Stimulated activated CD8-positive, alpha-beta memory T cell treated with anti-CD3 and anti-CD28 coated beads, Interleukin-12 subunit alpha, Interleukin-12 subunit beta, amount 100 ng/mL, for 24 hours (primary cell): Measurements from ENCODE around the gene NEK1.

Source experiments
- DNase-seq: peaks from one replicate; pipeline ENCODE4 v3.0.0-alpha.2; 2020; ENCODE audit errors: extremely low read depth

The NEK1 gene

GRCh38 chr4:169611991-169612870 is at the start of gene NEK1:
Gene NEK1, minus strand, starts transcription at chr4:169612583. Its CDS starts 9,953 bp downstream, at chr4:169602630.
- peak; percentile 76 for DNase-seq

- no peak for DNase-seq
Observed at GRCh38 chr4:169661761-169662160, 49.4 kb upstream of the NEK1 start.

DNA sequence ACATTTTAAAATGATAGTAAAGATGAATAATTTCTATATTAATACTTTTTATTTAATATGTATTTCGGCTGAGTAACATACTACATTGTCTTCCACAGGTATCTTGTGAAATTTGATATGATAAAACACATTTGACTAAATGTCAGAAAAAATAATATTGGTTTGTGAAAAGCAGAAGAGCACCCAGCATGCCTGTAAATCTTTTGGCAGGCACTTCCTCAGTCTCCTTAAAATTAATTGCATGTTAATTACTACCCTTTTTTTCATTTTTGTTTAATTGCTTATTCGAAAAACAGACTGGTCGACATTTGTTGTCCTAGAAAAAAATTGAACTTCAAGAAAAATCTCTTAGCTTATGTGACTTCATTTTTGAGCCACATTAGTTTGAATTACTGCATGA is 48.5 kb upstream of the NEK1 start:
- no peak for DNase-seq

GRCh38 chr4:169659716-169660670 is 47.6 kb upstream of the NEK1 start:
- DNase-seq = peak; percentile 23

DNA sequence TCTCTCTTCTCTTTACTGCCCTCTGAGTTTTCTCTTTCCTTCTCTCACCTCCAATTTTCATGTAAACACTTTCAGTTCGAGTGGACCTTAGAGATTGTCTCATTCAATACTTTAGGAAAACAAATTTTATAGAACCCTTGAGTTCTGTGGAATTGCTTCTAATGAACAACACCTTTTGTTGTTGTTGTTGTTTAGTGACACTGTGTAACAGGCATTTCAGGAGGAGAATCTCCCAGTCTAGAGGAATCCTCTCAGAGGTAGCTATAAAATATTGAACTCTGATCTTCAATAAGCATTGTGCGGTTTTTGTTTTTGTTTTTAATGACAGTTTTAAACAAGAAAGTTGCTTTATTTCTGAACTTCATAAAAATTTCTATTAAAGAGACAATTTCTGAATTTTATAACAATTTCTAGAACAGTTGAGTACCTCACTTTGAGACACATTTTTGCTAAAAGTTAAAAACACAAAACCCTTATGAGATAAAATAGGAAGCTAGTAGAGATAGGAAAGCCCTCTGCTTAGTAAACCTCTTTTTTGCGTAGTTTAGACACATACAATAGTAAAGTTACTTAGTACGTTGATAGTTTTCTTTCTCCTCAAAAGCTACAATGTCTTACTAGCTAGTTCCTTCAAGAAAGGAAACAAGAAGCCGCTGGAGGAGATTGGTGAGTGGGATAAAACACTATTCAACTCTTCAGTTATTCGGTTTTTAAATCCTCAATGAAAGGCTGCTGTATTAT is 46.8 kb upstream of the NEK1 start:
- no peak for DNase-seq

DNA sequence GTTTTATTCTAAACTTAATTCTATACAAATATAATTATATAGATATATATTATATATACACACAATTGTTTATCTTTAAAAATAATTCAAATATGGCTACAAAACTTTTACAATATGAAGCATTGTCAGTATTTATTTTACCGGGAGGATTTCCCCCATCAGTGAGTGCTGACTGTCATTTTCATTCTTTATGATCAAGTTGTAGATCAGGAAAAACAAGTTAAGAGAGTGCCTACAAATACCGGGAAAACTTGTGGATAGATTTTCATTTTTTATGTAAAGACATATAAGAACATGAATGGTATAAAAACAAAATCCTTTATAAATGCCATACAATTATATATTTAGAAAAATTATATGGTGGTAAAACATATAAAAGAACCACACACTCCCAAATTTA is 45.8 kb upstream of the NEK1 start:
- no peak for DNase-seq

DNA sequence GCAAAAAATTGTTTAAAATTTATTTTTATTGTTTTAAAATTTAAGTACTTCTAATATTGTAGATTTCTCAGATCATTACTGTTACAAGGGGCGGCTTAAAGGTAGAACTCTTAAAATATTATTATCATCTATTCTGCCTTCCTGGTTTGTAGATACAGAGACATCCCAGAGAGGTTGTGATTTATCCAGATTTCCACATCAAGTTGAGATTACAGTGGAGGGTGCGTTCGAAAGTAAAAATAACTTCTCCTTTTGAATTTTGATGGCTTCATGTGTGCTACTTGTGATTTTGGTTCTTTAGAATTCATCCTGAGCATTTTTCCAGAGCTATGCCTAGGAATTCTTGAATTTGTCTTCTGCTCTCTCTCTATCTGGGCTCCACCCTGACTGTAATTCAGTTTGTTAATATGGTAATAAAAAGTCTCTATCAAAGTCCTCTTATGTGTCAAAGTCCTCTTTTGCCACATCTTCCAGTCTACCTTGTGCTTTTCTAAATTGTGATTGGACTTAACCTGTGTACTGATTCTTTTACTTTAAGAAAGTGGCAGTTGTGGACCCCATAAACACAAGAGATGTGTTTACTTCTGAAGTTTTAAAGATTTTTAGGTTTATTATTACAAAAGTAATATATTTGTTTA is 45.2 kb upstream of the NEK1 start:
- no peak for DNase-seq

DNA sequence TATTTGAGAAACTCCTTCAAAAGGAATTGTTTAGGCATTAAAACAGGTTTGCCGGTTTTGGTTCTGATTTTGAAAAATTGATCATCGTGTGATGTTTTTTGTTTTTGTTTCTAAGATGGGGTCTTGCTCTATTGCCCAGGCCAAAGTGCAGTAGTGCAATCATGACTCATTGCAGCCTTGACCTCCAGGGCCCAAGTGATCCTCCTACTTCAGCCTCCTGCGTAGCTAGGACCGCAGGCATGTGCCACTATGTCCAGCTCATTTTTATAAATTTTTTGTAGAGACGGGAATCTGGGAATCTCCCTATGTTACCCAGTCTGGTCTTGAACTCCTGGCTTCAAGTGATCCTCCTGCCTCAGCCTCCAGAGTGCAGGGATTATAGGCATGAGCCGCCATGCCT is 43.0 kb upstream of the NEK1 start:
- DNase-seq = no peak

DNA sequence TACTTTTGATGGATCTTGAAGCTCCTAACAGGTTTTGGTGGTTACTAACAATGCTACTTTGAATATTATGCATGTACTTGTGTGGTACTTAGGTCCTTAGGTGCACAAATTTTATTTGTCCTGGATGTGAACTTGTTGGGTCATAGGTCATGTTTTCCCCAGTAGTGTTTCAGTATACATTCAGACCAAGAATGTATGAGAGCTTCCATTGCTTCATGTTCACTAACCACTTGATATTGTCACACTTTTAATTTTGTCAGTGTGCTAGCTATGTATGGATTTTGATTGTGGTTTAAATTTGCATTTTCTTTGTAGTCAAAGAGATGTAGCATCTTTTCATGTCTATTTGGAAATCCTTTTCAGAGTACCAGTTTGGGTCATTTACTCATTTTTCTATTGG is 40.2 kb upstream of the NEK1 start:
- DNase-seq = no peak

GRCh38 chr4:169650227-169650936 is 38.0 kb upstream of the NEK1 start:
- no peak for DNase-seq

DNA sequence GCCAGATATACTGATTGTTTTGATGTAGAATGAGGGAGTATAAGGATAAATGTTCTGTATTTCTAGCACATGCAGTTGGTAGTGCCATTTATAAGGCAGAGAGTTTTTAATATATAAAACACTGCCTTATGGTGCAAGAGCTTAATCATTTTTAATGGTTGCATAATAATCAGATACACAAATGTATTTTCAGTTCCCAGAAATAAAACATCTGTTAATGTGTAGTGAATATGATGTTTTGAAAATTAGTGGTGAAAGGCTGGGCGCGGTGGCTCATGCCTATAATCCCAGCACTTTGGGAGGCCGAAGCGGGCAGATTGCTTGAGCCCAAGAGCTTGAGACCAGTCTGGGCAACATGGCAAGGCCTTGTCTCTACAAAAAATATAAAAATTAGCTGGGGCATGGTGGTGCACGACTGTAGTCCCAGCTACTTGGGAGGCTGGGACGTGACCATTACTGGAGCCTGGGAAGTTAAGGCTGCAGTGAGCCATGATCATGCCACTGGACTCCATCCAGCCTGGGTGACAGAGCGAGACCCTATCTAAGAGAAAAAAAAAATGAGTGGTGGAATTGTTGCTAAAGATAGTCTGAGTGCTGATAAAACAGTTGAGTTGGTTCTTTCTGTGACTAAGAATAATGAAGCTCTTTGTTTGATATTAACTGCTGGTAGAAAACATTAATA is 37.3 kb upstream of the NEK1 start:
- no peak for DNase-seq

DNA sequence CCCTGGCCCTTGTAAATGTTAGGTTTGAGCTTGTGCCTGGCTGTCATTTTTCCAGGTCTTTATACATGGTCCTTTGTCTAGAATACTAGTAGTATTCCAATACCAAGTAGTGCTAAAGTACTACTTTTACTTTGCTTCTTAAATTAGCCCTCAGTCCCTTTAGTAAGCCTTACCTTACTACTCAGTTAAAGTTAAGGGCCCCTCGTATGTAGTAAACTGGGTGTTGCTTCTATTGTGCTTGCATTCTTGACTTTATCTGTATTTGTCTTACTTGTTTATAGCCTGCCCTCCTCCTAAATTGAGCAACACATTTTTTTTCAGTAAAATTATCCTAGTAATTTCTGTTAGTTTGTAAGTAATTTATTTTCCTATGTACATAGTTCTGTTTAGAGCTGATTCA is 33.2 kb upstream of the NEK1 start:
- DNase-seq = no peak

GRCh38 chr4:169644802-169645201 is 32.4 kb upstream of the NEK1 start:
- DNase-seq = no peak

- DNase-seq = no peak
Observed at GRCh38 chr4:169640261-169640870, 28.0 kb upstream of the NEK1 start.

GRCh38 chr4:169634975-169635374 is 22.6 kb upstream of the NEK1 start:
- DNase-seq = no peak

GRCh38 chr4:169632896-169633295 is 20.5 kb upstream of the NEK1 start:
- no peak for DNase-seq

- no peak for DNase-seq
Observed at GRCh38 chr4:169630069-169630468, 17.7 kb upstream of the NEK1 start.

DNA sequence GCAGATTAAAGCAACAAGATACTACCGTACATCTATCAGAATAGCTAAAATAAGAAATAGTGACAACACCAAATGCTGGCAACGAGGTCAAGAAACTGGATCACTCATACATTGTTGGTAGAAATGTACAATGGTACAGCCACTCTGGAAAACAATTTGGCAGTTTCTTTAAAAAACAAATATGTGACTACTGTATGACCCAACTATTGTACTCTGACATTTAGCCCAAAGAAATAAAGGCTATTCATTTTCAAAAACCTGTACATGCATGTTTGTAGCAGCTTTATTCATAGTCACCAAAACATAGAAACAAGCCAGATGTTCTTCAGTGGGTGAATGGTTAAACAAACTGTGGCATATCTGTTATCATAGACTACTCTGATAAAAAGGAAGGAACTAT is 16.2 kb upstream of the NEK1 start:
- no peak for DNase-seq

DNA sequence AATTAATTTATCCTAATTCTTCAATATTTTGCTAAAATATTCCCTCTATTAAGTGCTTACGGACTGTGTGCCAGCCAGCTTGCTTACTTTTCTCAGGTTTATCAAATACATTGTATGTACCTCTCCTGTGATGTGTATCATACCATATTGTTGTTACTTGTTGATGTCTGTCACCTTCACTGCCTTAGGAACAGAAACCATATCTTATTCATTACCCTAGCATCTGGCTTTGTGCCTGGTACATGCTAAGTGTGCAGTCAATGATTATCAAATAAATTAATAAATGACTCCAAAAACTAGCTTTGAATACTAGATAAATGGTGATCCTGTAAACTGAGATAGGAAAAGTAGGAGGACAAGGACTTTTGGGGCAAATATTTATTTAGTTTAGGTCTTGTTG is 14.9 kb upstream of the NEK1 start:
- no peak for DNase-seq
